HL-60/S4 treated with retinoic acid at 250 ng/mL for 4 days and 3 days (cell line): ENCODE results near the gene ACOT11.

Experiments
- in situ Hi-C: fragments of 300-500 bp; cut with MboI; formaldehyde crosslinking; loops from 2 replicates; pipeline ENCODE4 v1.7.0; 2022; ENCODE audit warnings: low sequenced_read_pairs

ACOT11 gene

GRCh38 chr1:54583871-54584270, 35.8 kb downstream of the ACOT11 start:
- in situ Hi-C loops = no loop called here

DNA sequence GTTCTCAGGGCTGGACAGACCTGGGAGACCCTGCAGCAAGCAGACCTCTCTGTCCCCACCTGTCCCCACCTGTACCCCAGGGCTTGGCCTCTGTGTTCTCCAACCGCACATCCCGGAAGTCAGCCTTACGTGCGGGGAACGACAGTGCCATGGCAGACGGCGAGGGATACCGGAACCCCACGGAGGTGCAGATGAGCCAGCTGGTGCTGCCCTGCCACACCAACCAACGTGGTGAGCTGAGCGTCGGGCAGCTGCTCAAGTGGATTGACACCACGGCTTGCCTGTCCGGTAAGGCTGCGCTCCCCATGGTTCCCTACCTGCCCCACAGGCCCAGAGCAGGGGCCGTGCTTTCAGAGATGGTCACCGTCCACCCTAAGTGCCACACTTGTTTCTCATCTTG, 36.5 kb downstream of the ACOT11 start:
- in situ Hi-C loops = no loop called here

GRCh38 chr1:54585181-54586066, 37.4 kb downstream of the ACOT11 start:
- in situ Hi-C loops = no loop called here

DNA sequence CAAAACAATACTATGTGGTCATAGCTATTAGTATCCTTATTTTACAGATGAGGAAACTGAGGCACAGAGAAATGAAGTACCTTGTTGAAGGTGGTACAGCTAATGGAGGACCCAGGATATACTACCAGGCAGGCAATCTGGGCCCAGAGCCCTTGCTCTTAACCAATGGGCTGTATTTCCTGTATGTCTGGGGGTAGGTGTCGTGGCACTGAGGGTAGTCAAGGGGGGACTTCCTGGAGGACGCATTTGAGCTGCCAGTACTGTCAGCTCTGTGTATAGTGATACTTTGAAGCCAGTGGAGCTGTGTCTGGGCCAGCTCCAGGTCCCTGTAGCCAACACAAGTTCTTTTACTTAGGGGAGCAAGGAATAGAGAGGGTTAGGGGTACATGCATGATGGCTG, 40.3 kb downstream of the ACOT11 start:
- in situ Hi-C loops = no loop called here

DNA sequence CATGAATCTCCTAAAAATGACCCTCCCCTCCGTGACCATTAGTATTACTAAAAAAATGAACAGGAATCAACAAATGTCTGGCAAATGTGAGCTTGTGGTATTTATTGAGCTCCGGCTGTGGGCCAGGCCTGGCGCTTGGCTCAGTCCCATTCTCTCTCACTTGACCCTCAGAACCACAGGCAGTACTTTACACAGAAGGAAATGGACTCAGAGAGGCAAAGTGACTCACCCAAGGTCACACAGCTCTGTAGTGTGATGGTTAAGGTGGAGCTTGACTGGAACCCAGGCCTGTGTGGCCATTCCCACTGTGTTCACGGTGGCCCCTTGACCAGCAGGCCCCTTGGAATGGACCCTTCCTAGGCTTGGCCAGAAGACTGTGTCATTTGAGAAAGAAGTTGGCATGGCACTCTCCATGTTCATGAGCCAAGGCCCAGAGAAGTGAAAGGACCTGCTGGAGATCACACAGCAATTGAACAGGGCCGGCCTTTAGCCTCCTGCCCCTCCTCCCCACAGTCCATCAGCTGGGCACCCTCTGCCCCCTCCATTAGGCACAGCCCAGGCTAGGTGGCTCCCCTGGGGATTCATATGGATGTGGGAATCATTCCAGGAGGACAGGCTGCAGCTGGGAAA, 43.2 kb downstream of the ACOT11 start:
- in situ Hi-C loops = no loop called here

DNA sequence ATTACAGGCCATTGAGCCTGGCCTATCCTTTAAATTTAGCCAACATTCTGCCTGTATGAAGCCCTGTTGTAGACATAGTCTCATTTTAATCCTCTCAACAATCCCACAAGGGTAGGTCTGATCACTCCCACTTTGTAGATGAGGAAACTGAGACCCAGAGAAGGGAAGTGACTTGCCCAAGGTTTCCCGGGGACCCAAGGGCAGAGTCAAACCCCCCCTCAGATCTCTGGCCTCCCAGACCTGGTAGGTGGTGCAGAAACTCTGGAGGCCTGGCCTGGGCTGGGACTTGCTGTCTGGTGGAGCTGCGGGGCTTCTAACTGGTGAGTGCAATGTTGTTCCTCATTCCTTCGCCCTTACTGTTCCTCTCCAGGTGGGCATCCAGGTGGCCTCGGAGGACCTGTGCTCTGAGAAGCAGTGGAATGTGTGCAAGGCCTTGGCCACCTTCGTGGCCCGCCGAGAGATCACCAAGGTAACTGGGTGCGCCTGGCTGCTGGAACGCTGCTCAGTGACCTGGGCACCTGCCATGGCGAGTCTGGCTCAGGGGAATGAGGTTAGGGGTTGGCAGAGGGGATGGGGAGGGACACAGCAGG, 45.6 kb downstream of the ACOT11 start:
- in situ Hi-C loops = no loop called here

DNA sequence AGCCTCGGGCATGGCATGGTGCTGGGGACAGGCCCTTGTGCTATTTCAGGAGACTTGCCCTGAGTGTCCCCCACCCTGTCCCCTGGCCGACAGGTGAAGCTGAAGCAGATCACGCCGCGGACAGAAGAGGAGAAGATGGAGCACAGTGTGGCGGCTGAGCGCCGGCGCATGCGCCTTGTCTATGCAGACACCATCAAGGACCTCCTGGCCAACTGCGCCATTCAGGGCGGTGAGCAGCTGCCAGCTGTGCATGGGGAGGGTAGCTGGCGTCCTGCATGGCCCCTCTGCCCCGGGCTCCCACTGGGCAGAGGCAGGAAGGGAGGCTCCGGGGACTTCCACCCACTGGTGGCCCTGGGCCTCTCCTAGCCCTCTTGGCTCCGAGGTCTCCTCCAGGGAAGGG, 46.4 kb downstream of the ACOT11 start:
- in situ Hi-C loops = no loop called here

DNA sequence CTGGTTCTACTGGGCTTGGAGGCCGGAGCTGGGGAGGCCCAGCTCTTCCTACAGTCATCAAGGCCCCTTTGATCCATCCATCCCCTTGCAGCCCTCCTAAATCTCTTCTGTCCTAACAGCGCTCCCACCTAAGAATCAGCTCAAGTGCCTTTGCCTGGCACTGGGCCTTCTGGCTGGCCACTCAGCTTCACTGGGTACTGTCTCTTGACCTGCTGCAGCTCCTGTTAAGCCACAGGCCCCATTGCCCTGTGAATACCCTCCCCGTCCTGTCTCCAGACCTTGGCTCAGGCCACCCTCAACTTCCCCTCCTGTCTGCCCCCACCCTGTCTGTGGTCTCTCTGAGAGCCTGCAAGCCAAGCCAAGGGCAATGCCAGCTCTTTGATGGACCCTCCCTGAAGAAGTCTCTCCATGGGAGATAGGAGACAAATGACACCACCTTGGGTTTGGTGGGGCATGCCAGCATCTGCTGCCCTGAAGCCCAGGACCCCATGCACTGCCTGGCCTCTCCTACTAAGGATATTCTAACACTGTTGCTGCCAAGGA, 48.0 kb downstream of the ACOT11 start:
- in situ Hi-C loops = no loop called here

DNA sequence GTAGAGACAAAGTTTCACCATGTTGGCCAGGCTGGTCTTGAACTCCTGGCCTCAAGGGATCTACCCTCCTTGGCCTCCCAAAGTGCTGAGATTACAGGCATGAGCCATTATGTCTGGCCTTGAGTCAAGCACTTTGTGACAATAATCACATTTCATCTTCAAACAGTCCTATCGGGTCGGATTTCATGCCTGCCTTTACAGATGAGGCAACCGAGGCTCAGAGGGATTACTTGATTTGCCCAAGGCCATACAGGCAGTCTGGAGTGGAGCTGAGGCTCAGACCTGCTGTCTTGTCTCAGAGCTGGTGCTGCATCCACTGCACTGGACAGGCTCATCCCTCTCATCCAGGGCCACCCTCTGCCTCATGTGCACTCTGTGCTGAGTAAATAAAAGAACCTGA, 48.7 kb downstream of the ACOT11 start:
- in situ Hi-C loops = no loop called here

DNA sequence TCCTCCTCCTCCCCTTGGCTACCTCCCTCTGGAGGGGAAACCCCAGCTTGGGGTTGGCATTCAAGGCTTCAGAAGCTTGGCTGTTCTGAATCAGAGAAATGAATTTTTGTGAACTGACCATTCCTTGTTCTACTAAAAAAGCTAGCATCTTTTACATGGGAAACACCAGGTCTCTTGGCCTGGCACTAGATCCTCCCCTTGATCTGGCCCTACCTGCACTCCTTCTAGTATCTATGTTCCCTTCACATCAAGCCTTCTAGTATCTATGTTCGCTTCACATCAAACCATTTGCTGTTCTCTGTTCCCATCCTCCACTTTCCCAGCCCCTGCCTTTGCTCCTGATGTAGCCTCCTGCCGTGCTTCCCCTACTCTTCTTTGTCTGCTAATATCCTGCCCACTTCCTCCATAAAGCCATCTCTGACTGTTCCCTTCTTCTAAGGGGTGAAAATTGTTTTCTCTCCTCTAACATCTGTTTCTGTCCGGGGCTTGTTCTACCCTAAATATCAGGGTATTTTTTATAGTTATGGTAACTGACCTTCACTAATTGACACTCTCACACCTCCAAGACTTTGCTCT, 49.5 kb downstream of the ACOT11 start:
- in situ Hi-C loops = no loop called here

GRCh38 chr1:54599211-54599823, 51.3 kb downstream of the ACOT11 start:
- in situ Hi-C loops = no loop called here

DNA sequence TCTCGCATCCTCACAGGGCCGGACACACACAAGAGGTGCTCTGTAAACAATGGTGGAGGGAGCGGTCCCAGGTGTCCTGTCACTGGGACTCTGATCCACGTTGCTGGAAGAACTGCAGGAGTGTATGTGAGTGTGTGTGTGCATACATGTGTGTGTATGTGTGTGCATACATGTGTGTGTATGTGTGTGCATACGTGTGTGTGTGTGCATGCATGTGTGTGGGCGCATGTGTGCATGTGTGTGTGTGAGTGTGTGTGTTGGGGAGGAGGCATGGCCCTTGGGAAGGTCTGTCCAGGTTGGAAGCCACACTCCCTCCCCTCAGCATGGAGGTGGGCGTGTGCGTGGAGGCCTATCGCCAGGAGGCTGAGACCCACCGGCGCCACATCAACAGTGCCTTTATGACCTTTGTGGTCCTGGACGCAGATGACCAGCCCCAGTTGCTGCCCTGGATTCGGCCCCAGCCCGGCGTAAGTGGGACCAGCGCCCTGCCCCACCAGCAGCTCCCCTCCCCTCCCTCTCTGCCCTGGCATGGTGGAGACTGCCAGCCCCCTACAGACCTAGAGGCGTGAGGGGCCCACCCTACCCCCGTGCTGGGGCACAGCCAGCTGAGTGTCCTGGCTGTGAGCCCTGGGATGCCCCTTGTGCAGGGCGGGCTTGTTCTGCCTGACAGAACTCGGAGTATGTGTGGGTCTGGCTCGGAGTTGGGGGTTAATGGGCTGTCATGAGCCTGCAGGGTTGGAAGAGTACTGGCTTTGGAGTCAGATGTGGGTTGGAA, 53.1 kb downstream of the ACOT11 start:
- in situ Hi-C loops = no loop called here

DNA sequence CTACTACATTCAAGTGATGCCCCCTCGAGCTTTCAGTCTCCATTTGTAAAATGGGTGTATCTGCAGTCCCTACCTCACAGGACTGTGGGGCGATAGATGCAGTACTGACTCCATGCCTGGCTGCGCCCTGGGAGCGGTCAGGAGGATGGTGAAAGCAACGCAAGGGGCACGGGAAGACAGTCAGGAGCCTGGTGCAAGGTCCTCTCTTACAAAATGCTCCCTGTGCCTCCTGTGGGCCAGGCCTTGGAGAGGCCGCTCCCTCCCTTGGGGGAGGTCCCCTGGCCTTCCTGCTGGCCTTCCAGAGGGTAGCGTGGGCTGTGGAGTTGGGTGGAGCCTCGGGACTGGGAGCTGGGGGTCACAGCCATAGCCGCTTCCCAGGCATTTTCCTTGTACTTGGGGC, 53.7 kb downstream of the ACOT11 start:
- in situ Hi-C loops = no loop called here

DNA sequence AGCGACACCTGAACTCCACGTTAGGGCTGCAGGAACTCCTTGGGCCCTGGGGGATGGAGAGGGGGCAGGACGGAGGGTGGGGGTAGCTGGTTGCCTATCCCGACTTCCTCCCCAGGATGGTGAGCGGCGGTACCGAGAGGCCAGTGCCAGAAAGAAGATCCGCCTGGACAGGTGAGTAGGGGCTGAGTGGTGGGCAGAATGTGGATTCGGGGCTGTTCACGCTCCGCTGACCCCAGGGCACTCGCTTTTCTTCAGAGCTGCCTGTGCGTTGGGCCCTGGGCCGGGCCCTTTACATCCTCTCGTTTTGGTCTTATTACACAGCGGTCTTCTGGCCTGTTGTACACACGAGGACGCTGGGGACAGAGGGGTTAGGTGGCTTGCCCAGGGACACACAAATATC, 54.5 kb downstream of the ACOT11 start:
- in situ Hi-C loops = no loop called here

- in situ Hi-C loops = no loop called here
Observed at GRCh38 chr1:54603241-54603640, 55.2 kb downstream of the ACOT11 start.

- in situ Hi-C loops = no loop called here
Observed at GRCh38 chr1:54604051-54604450, 56.0 kb downstream of the ACOT11 start.

DNA sequence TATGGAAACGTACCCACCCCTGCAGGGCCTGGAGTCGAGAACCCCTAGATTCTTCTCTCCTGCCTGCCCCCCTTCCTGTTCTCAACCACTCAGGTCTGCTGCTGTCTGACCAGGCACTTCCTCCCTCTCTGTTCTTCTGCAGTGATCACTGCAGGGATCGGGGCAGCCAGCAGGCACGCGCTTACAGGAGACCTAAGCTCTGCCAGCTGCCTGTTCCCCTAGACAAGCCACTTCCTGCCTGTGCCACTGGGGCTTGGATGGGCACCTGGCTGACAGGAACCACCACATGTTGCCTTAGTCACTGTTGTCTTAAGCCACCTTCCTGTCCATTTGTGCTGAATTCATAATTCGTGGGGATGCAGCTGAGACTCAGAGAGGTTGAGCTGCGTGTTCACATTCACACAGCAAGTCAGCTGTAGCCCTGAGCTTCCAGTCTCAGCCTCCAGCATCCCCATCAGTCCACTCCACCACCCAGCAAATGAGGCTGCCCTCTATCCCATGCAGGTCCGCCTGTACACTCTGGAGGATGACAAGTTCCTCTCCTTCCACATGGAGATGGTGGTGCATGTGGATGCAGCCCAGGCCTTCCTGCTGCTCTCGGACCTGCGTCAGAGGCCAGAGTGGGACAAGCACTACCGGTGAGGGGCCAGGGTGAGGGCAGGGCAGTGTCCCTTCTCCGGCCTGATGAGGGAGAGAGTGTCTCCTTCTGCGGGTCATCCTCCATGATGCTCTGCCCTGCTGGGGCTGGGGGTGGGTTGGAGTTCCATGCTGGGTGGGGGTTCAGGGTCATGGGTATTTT, 56.7 kb downstream of the ACOT11 start:
- in situ Hi-C loops = no loop called here

DNA sequence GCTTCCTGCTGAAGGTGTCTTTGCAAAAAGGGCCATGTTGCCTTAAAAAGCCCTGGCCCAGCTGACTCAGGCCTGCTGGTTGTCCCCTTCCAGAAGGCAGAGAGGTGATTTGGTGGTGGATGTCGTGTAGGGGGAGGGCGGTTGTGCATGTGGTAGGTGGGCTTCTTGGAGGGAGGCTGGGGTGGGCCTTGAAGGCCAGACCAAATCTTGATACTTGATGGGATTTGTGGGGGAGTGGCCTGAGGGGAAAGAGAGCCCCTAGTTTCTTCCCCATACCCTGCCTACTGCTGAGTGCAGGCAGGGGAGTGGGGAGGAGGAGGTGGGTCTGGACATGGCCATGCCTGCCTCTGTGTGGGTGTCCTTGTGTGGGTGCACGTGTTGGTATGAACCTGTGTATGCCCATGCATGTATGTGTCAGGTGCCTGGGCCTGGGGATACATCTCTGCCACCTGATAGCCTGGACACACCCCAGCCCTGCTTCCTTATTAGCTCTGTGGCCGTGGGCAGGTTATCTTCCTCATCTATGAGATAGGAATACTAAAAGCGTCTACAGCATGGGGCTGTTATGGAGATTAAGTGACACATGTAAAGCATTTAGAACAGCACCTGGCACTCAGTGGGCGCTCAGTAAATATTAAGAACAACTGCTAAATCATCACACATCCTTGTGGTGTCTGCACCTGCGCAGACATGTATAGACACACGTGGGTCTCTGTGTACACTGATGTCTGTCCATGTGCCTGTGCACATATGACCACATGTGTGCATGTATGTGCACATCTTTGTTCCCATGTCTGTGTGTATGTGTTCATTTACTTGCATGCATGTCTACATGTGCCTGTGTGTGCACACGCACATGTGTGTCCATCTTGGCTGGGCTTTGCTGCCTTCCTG, 58.3 kb downstream of the ACOT11 start:
- in situ Hi-C loops = no loop called here

DNA sequence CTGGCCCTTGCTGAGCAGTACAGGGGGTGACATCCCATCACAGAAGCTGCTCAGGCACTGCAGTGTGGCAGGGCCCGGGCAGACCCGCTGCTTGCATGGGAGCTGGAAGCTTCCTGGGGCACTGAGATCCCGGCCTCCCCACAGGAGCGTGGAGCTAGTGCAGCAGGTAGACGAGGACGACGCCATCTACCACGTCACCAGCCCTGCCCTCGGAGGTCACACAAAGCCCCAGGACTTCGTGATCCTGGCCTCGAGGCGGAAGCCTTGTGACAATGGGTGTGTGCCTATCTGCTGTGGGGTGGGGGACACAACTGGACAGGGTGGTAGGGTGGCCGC, 58.9 kb downstream of the ACOT11 start:
- in situ Hi-C loops = no loop called here
